Activated CD4-positive, alpha-beta T cell treated with anti-CD3 and anti-CD28 coated beads, Interleukin-2, amount 10 ng/mL, durations not matched to agents 7 days and 5 days (primary cell): Measurements from ENCODE around the gene GARS1. TPM values are rescaled to one million over a fixed set of nuclear protein-coding genes. Genes with fewer than 3 reads are reported as not detected.
"Not testable (repeated sequence)": the region's sequence is repeated elsewhere in the genome, so short reads cannot be mapped to it uniquely, and the experiment has no call there.

Experiments used
- CTCF ChIA-PET: fragments of 350-600 bp; sonication (Branson Sonifier 250); formaldehyde crosslinking; loops from one replicate; lab custom pipeline; 2021; ENCODE audit warnings: antibody characterized with exemption; lab: Charles Lee
- POLR2A ChIA-PET: fragments of 350-600 bp; sonication (Branson Sonifier 250); formaldehyde crosslinking; loops from one replicate; lab custom pipeline; 2021; ENCODE audit warnings: antibody characterized with exemption; lab: Charles Lee
- DNase-seq: peaks from one replicate; pipeline ENCODE4 v3.0.0-alpha.2; 2020
- H3K27ac Mint-ChIP-seq: one replicate; pipeline ENCODE4 v1.8.0; 2021; ENCODE audit warnings: mild to moderate bottlenecking, moderate library complexity, mixed read lengths
- H3K27me3 Mint-ChIP-seq: one replicate; pipeline ENCODE4 v1.8.0; 2021; ENCODE audit warnings: mixed read lengths
- H3K36me3 Mint-ChIP-seq: one replicate; pipeline ENCODE4 v1.8.0; 2021; ENCODE audit warnings: low read depth, mixed read lengths
- H3K4me1 Mint-ChIP-seq: one replicate; pipeline ENCODE4 v1.8.0; 2021; ENCODE audit warnings: mixed read lengths
- H3K4me3 Mint-ChIP-seq: one replicate; pipeline ENCODE4 v1.8.0; 2021; ENCODE audit warnings: mild to moderate bottlenecking, moderate library complexity, mixed read lengths
- H3K9me3 Mint-ChIP-seq: one replicate; pipeline ENCODE4 v1.8.0; 2021; ENCODE audit warnings: mixed read lengths
- total RNA-seq, 2 experiments: library from RNA; stranded (reverse); gene quantifications; one replicate each; pipeline ENCODE4 v1.2.3, GENCODE V29; 2021

The GARS1 gene
- total RNA-seq, 2 experiments from 2014 or later = 165 to 167 TPM

- Mint-ChIP-seq H3K27me3 (no peaks in the 10 kb centered on the region), H3K27ac (no peak overlapping the region), H3K4me1 (no peaks in the 10 kb centered on the region), H3K4me3 (no peak overlapping the region), H3K36me3 (peaks cover 9% of the 10 kb centered on the region), H3K9me3 (no peaks in the 10 kb centered on the region)
- CTCF ChIA-PET = no interaction called here
- DNase-seq = no peak
- POLR2A ChIA-PET = no interaction called here
These were observed 33.3 kb upstream of the GARS1 start for GRCh38 chr7:30561389-30561788.

- DNase-seq = no peak
- ChIA-PET POLR2A (no interaction called here), CTCF (interaction anchor here (4.1 kb wide), 1 partner anchor 10 kb away, joined by 34 read pairs; no protein-coding TSS in a partner anchor)
- H3K27me3 Mint-ChIP-seq = no peaks in the 10 kb centered on the region
- H3K9me3 Mint-ChIP-seq = no peaks in the 10 kb centered on the region
- H3K4me1 Mint-ChIP-seq = no peaks in the 10 kb centered on the region
- no peak overlapping the region for H3K4me3 Mint-ChIP-seq
- no peak overlapping the region for H3K27ac Mint-ChIP-seq
- H3K36me3 Mint-ChIP-seq = peaks cover 9% of the 10 kb centered on the region
These were observed 32.2 kb upstream of the GARS1 start for GRCh38 chr7:30562498-30562897.

GRCh38 chr7:30562909-30563308, 31.8 kb upstream of the GARS1 start:
- Mint-ChIP-seq H3K27ac (no peak overlapping the region), H3K4me3 (no peak overlapping the region), H3K4me1 (no peaks in the 10 kb centered on the region), H3K9me3 (no peaks in the 10 kb centered on the region), H3K36me3 (peaks cover 10% of the 10 kb centered on the region), H3K27me3 (no peaks in the 10 kb centered on the region)
- no peak for DNase-seq
- ChIA-PET CTCF (interaction anchor here (1.3 to 4.1 kb wide), 5 partner anchors 11 to 175 kb away, joined by 3 to 34 read pairs (median 5); no protein-coding TSS in a partner anchor), POLR2A (no interaction called here)

- ChIA-PET CTCF (interaction anchor here (1.0 to 4.1 kb wide), 13 partner anchors 10 to 288 kb away, joined by 3 to 34 read pairs (median 5); no protein-coding TSS in a partner anchor), POLR2A (no interaction called here)
- Mint-ChIP-seq H3K27ac (no peak overlapping the region), H3K9me3 (no peaks in the 10 kb centered on the region), H3K4me1 (no peaks in the 10 kb centered on the region), H3K36me3 (peaks cover 11% of the 10 kb centered on the region), H3K27me3 (no peaks in the 10 kb centered on the region), H3K4me3 (no peak overlapping the region)
- DNase-seq = no peak
These were observed 31.2 kb upstream of the GARS1 start for GRCh38 chr7:30563326-30563942.

- CTCF ChIA-PET = interaction anchor here (0.5 to 4.1 kb wide), 20 partner anchors 9 to 1422 kb away, joined by 3 to 34 read pairs (median 4); no protein-coding TSS in a partner anchor
- H3K36me3 Mint-ChIP-seq = peaks cover 11% of the 10 kb centered on the region
- no peaks in the 10 kb centered on the region for H3K9me3 Mint-ChIP-seq
- POLR2A ChIA-PET = no interaction called here
- H3K27me3 Mint-ChIP-seq = no peaks in the 10 kb centered on the region
- no peak overlapping the region for H3K4me3 Mint-ChIP-seq
- H3K27ac Mint-ChIP-seq = no peak overlapping the region
- no peaks in the 10 kb centered on the region for H3K4me1 Mint-ChIP-seq
- DNase-seq = peak; percentile 85
These were observed 30.3 kb upstream of the GARS1 start for GRCh38 chr7:30564243-30564892.

GRCh38 chr7:30566596-30566995, 28.1 kb upstream of the GARS1 start:
- H3K27me3 Mint-ChIP-seq = no peaks in the 10 kb centered on the region
- no peak overlapping the region for H3K27ac Mint-ChIP-seq
- peaks cover 7% of the 10 kb centered on the region for H3K9me3 Mint-ChIP-seq
- ChIA-PET POLR2A (no interaction called here), CTCF (interaction anchor here (4.1 kb wide), 1 partner anchor 14 kb away, joined by 34 read pairs; no protein-coding TSS in a partner anchor)
- peaks cover 20% of the 10 kb centered on the region for H3K36me3 Mint-ChIP-seq
- no peak overlapping the region for H3K4me3 Mint-ChIP-seq
- H3K4me1 Mint-ChIP-seq = no peaks in the 10 kb centered on the region
- DNase-seq = no peak

- CTCF ChIA-PET = no interaction called here
- no peak overlapping the region for H3K27ac Mint-ChIP-seq
- POLR2A ChIA-PET = no interaction called here
- H3K4me1 Mint-ChIP-seq = no peaks in the 10 kb centered on the region
- DNase-seq = no peak
- H3K9me3 Mint-ChIP-seq = peaks cover 7% of the 10 kb centered on the region
- H3K36me3 Mint-ChIP-seq = peaks cover 23% of the 10 kb centered on the region
- H3K27me3 Mint-ChIP-seq = no peaks in the 10 kb centered on the region
- H3K4me3 Mint-ChIP-seq = no peak overlapping the region
These were observed 27.6 kb upstream of the GARS1 start for GRCh38 chr7:30567081-30567480.

GRCh38 chr7:30570238-30570637, 24.4 kb upstream of the GARS1 start:
- H3K9me3 Mint-ChIP-seq, H3K27me3 Mint-ChIP-seq, H3K4me3 Mint-ChIP-seq, DNase-seq, POLR2A ChIA-PET, H3K4me1 Mint-ChIP-seq, H3K27ac Mint-ChIP-seq: not testable (repeated sequence)
- CTCF ChIA-PET = interaction anchor here (0.7 to 1.2 kb wide), 3 partner anchors 8 to 447 kb away, joined by 3 read pairs; no protein-coding TSS in a partner anchor
- peaks cover 36% of the 10 kb centered on the region for H3K36me3 Mint-ChIP-seq

- H3K27ac Mint-ChIP-seq = no peak overlapping the region
- no peaks in the 10 kb centered on the region for H3K27me3 Mint-ChIP-seq
- H3K4me3 Mint-ChIP-seq = no peak overlapping the region
- ChIA-PET POLR2A (no interaction called here), CTCF (no interaction called here)
- peaks cover 55% of the 10 kb centered on the region for H3K36me3 Mint-ChIP-seq
- H3K9me3 Mint-ChIP-seq = peaks cover 15% of the 10 kb centered on the region
- no peak for DNase-seq
- no peaks in the 10 kb centered on the region for H3K4me1 Mint-ChIP-seq
These were observed 22.4 kb upstream of the GARS1 start for GRCh38 chr7:30572212-30572841.

GRCh38 chr7:30575910-30576309, 18.8 kb upstream of the GARS1 start:
- Mint-ChIP-seq H3K9me3 (peaks cover 21% of the 10 kb centered on the region), H3K27me3 (no peaks in the 10 kb centered on the region), H3K4me3 (no peak overlapping the region), H3K36me3 (peaks cover 76% of the 10 kb centered on the region), H3K4me1 (no peaks in the 10 kb centered on the region), H3K27ac (no peak overlapping the region)
- no peak for DNase-seq
- POLR2A ChIA-PET = no interaction called here
- CTCF ChIA-PET = no interaction called here

GRCh38 chr7:30583181-30583580, 11.5 kb upstream of the GARS1 start:
- Mint-ChIP-seq H3K27ac (peak overlapping the region; percentile 54), H3K27me3 (no peaks in the 10 kb centered on the region), H3K4me3 (no peak overlapping the region), H3K9me3 (peaks cover 13% of the 10 kb centered on the region), H3K4me1 (no peaks in the 10 kb centered on the region), H3K36me3 (peaks cover 74% of the 10 kb centered on the region)
- no peak for DNase-seq
- ChIA-PET POLR2A (no interaction called here), CTCF (interaction anchor here (0.5 kb wide), 1 partner anchor 324 kb away, joined by 3 read pairs; no protein-coding TSS in a partner anchor)

GRCh38 chr7:30584415-30584814, 10.3 kb upstream of the GARS1 start:
- H3K4me1 Mint-ChIP-seq = no peaks in the 10 kb centered on the region
- peaks cover 70% of the 10 kb centered on the region for H3K36me3 Mint-ChIP-seq
- peaks cover 16% of the 10 kb centered on the region for H3K9me3 Mint-ChIP-seq
- no peak overlapping the region for H3K4me3 Mint-ChIP-seq
- H3K27ac Mint-ChIP-seq = no peak overlapping the region
- ChIA-PET CTCF (interaction anchor here (1.2 kb wide), 1 partner anchor 11 kb away, joined by 4 read pairs; no protein-coding TSS in a partner anchor), POLR2A (no interaction called here)
- DNase-seq = no peak
- H3K27me3 Mint-ChIP-seq = no peaks in the 10 kb centered on the region

- Mint-ChIP-seq H3K4me1 (no peaks in the 10 kb centered on the region), H3K4me3 (no peak overlapping the region), H3K36me3 (peaks cover 68% of the 10 kb centered on the region), H3K27me3 (no peaks in the 10 kb centered on the region), H3K27ac (no peak overlapping the region), H3K9me3 (peaks cover 16% of the 10 kb centered on the region)
- ChIA-PET CTCF (no interaction called here), POLR2A (no interaction called here)
- no peak for DNase-seq
These were observed 9.7 kb upstream of the GARS1 start for GRCh38 chr7:30584965-30585364.
